HUES6 (cell line): Measurements from ENCODE around the gene ATG7.

Source experiments
- H3K27ac ChIP-seq: 2 replicates; pipeline ENCODE4 v1.7.0; 2013; ENCODE audit warnings: low read depth, mild to moderate bottlenecking, low read length, inconsistent platforms
- H3K27me3 ChIP-seq: 2 replicates; pipeline ENCODE4 v1.6.1; 2013; ENCODE audit warnings: low read length; ENCODE audit not compliant: control insufficient read depth, insufficient read depth
- H3K36me3 ChIP-seq: 2 replicates; pipeline ENCODE4 v1.6.1; 2013; ENCODE audit warnings: low read length; ENCODE audit not compliant: control insufficient read depth, insufficient read depth
- H3K4me1 ChIP-seq: 2 replicates; pipeline ENCODE4 v1.6.1; 2013; ENCODE audit warnings: low read length; ENCODE audit not compliant: control insufficient read depth, insufficient read depth
- H3K4me3 ChIP-seq: 2 replicates; pipeline ENCODE4 v1.5.1; 2013; ENCODE audit warnings: low read depth, low read length
- H3K9ac ChIP-seq: one replicate; pipeline ENCODE4 v1.6.1; 2013; ENCODE audit warnings: mild to moderate bottlenecking, low read length
- H3K9me3 ChIP-seq: 2 replicates; pipeline ENCODE4 v1.6.1; 2013; ENCODE audit warnings: low read depth, low read length; ENCODE audit not compliant: control insufficient read depth, insufficient read depth

The ATG7 gene

DNA sequence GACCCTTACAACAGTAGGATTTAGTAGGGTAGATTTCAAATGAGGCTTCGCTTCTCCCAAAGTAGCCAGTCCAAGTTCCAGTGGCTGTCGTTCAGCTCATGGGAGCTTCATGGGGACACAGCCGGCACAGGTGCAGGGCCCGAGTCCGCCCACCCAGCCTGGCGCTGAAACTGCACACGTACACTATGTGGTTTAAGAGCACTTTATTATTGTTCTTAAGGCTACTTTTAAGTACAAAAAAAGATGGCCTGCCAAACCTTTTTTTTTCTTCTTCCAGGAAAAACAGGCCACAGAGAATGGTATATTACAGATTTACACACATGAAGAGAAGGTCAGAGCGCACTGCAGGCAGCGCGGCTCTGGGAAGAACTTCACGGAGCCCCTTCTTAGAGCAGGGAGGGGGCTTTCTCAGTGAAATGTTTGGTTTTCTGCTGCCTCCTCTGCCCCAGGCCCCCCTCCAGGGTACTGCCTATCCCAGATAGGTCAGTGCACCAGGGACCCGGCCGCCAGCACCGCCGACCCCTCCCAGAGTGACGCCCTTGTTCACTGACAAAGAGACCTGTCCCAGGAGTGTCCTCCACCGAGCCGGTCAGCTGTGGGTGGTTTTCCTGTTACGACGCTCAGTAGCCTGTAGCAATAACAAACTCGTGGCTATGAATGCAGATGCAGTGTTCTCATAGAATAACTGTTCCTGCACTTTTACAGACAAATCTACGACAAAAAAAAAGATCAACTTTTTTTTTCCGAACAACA, 283.9 kb downstream of the ATG7 start:
- no peak overlapping the region for H3K27ac ChIP-seq

DNA sequence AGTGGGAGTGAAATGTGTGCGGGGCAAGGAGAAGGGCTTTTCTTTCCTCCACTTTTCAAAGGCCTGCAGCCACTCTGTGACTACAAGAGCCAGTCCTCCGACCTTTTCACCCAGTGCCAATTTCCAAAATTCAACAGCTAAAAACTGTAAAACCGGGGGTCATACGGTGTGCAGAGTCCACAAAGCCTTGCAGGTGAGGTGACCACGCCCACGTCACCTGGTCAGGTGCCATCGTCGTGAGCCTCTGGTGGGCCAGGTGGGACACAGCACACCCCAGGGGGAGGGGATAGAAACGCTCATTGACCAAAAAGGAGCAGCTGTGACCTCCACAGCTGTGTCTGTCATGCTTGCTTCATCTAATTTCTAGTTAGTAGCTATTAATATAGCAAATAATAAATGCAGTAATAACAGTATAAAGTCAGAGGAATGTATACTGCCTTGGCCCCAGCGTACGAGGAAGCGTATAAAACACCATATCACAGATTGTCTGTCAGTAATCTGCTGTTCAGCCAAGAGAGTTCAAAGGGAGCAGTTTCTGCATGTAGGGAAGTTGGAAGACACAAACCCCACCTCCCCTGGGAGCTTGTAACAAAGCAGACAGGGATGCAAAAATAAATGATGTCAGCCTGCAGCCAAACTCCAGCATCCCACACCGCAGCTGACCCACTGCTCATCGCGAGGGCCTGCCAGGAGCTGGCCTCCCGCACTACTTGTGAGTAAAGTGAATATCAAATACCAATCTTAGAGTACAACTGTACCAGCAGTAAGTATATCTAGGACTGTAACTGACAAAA, 284.9 kb downstream of the ATG7 start:
- no peak overlapping the region for H3K27ac ChIP-seq
- peaks cover 45% of the 10 kb centered on the region for H3K36me3 ChIP-seq
- H3K9ac ChIP-seq, result no peak overlapping the region
- H3K4me3 ChIP-seq, result no peak overlapping the region
- H3K27me3 ChIP-seq, result no peaks in the 10 kb centered on the region
- H3K9me3 ChIP-seq, result no peaks in the 10 kb centered on the region
- no peaks in the 10 kb centered on the region; the same call in 1 of the 2 replicates for H3K4me1 ChIP-seq

More for the DNA sequence above, 283.9 kb downstream of the ATG7 start:
- H3K4me3 ChIP-seq, result no peak overlapping the region
- H3K9ac ChIP-seq, result no peak overlapping the region
- no peaks in the 10 kb centered on the region for H3K27me3 ChIP-seq
- H3K9me3 ChIP-seq, result no peaks in the 10 kb centered on the region
- H3K36me3 ChIP-seq, result peaks cover 45% of the 10 kb centered on the region
- H3K4me1 ChIP-seq, result no peaks in the 10 kb centered on the region; the same call in 1 of the 2 replicates

DNA sequence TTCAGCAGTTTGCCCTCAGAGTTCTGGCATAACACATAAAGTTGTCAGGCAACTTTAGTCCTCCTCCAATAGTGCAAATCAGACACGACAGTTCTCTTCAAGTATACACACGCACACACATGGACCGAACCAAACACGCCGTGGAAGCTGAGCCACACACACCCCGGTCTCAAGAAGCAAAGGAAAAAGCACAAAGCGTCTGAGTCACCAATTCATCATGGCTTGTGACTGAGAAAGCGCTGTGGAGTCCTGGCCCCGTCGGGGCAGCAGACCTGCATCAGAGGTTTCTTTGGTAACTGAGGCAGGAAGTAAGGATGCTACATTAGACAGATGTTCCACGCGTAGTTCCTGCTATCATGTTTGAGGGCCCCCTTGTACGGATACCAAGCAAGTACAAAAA, 285.8 kb downstream of the ATG7 start:
- Histone ChIP-seq H3K4me1 (no peaks in the 10 kb centered on the region; the same call in 1 of the 2 replicates), H3K9me3 (no peaks in the 10 kb centered on the region), H3K4me3 (no peak overlapping the region), H3K27me3 (no peaks in the 10 kb centered on the region), H3K9ac (no peak overlapping the region), H3K36me3 (peaks cover 51% of the 10 kb centered on the region), H3K27ac (no peak overlapping the region)

DNA sequence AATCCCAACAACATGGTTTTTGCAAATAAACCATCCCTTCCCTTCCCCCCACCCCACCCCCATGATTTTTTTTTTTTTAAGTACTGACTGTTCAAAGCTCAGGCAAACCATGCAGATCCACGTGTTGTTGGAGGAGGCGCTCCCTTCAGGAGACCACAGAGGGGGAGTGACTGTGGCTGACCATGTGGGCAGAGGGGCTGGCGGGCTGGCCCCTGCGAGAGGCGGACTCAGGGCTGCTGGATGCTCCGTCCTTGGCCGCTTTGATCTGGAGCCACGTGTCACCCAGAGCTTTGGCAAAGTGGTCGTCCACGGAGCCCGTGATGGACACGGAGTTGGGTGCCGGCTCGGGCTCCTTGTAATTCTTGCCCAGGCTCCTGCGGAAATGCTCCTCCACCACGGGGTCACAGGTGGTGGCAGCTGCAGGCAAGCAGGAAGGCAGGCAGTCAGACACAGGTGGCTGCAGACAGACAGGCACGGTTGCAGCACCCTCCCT, 286.3 kb downstream of the ATG7 start:
- no peaks in the 10 kb centered on the region for H3K9me3 ChIP-seq
- H3K27ac ChIP-seq, result no peak overlapping the region
- no peaks in the 10 kb centered on the region for H3K27me3 ChIP-seq
- peaks cover 55% of the 10 kb centered on the region for H3K36me3 ChIP-seq
- H3K4me3 ChIP-seq, result no peak overlapping the region
- H3K4me1 ChIP-seq, result no peaks in the 10 kb centered on the region; the same call in 1 of the 2 replicates
- H3K9ac ChIP-seq, result no peak overlapping the region

DNA sequence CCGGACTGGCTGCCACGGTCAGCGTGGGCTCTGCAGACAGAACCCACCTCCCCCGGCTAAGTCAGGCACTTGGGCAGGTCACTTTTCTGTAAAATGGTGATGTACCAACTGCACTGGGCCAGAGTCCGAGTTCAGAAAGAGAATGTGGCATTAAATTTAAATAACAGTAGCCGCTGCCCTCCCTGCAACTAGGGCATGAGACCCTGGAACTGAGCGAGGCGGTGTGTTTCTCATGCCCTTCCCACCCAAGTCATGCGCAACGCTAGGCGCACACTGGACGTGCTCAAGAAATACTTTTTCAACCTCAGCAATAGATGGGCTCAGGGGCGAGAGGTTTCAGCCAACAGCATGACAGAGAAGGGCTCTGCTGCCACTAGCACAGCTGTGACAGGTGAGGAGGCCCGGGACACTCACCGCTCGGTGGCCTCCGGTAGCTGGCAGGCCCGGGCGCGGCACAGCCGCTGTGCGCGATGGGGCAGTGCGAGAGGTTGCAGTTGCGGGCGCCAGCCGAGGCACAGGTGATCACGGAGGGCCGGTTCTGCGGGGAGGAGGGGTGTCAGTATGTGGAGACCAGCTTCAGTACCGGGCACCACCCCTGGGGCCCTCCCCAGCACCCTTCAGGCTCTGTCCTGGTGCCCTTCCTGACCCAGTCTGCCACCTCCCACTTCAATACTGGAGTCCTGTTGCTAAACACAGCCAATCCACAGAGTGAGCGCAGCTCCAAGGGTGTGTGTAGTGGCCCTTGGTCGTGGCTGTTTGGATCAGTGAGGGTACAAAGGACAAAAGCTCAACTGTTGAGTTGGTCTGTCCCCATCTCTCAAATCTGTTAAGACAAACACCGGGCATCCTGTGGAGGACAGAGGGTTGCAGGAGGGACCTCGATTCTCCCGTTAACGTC, 287.0 kb downstream of the ATG7 start:
- no peaks in the 10 kb centered on the region for H3K9me3 ChIP-seq
- no peaks in the 10 kb centered on the region for H3K27me3 ChIP-seq
- H3K36me3 ChIP-seq, result peaks cover 62% of the 10 kb centered on the region
- H3K27ac ChIP-seq, result no peak overlapping the region
- no peaks in the 10 kb centered on the region; the same call in 1 of the 2 replicates for H3K4me1 ChIP-seq
- H3K9ac ChIP-seq, result no peak overlapping the region
- no peak overlapping the region for H3K4me3 ChIP-seq

DNA sequence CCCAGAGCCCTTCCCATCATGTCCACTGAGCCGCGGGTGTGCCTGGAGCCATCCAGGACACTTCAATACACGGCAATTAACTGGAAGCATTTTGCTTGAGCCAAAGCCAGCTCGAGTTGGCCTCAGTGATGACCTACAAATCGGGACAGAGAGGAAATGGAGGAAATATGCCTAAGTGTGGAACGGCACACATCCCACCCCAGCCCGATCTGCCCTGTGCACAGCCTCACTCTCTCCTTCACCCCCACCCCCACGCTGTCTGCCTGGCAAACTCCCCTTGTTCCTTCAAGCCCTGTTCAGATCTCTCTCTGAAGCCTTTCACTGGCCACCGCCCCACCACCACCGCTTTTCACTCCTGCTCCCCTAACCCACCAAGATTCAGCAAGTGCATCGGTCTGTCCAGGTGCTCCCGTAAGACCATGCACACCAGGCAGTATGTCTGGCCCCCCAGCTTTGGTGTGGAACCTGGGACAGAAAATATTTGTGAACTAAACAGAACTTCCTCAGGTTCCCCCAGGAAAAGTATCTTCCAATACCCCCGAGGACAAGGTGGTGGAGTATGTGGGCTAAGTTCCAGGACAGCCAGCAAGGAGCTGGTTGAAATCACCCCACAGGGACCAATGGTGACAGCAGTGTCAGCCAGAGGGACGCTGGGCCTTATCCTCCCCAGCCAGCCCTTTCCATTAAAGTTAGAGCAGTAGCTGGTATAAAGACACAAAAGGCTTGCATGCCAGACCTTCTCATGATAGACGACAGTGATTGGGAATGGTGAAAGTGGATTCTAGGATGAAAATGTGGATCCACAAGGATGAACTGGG, 287.8 kb downstream of the ATG7 start:
- H3K4me3 ChIP-seq, result no peak overlapping the region
- H3K27me3 ChIP-seq, result no peaks in the 10 kb centered on the region
- no peaks in the 10 kb centered on the region; the same call in 1 of the 2 replicates for H3K4me1 ChIP-seq
- H3K27ac ChIP-seq, result no peak overlapping the region; the same call in 1 of the 2 replicates
- H3K9me3 ChIP-seq, result no peaks in the 10 kb centered on the region
- no peak overlapping the region for H3K9ac ChIP-seq
- peaks cover 54% of the 10 kb centered on the region for H3K36me3 ChIP-seq

DNA sequence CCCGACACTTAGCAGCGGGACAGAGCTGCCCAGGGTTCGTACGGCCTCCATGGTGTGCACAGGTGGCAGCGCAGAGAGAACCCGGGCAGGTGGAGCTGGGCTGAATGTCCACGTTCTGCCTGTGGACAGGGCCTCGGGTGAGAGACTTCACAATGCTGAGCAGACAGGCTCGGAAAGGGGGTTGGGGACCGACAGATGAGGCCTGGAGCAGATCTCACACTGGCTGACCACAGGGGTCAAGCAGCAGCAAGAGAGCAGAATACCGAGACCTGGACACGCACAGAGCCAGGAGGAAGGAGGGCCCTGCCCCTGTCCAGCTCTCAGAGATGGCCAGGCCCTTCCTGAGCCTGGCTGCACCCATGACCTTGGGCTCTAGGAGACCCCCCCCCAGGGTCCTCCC, 288.5 kb downstream of the ATG7 start:
- H3K9me3 ChIP-seq, result no peaks in the 10 kb centered on the region
- peaks cover 54% of the 10 kb centered on the region for H3K36me3 ChIP-seq
- no peak overlapping the region for H3K9ac ChIP-seq
- H3K27me3 ChIP-seq, result no peaks in the 10 kb centered on the region
- no peak overlapping the region for H3K27ac ChIP-seq
- H3K4me1 ChIP-seq, result no peaks in the 10 kb centered on the region; the same call in 1 of the 2 replicates
- no peak overlapping the region for H3K4me3 ChIP-seq

DNA sequence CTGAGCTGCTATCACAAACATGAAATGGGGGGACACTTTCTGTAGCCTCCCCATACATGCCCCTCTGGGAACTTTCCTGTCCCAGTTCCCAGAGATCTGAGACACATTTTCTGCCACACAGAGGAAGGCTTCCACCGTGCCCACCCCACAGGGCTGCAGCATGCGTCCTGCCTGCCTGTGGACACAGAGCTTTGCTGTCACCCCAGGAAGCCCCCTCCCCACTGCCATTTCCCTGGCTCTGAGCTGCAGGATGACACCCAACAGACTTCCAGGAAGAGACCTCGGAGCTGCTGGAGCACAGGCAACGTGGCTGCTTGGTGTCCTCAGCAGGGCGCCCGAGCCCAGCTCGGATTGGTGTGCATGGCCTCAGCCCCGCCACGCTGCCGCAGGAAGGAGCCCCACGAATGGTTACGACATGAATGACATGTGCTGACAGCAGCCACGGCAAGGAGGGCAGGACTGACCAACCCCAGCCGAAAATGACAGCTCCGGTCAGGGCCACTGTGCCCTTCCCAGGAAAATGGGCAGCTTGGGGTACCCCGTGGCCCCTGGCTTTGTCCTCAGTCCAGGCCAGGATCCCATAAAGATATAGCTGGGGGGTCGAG, 290.2 kb downstream of the ATG7 start:
- Histone ChIP-seq H3K36me3 (peaks cover 55% of the 10 kb centered on the region), H3K4me1 (no peaks in the 10 kb centered on the region; the same call in 1 of the 2 replicates), H3K27me3 (no peaks in the 10 kb centered on the region), H3K9me3 (no peaks in the 10 kb centered on the region), H3K4me3 (no peak overlapping the region), H3K9ac (no peak overlapping the region), H3K27ac (no peak overlapping the region)

DNA sequence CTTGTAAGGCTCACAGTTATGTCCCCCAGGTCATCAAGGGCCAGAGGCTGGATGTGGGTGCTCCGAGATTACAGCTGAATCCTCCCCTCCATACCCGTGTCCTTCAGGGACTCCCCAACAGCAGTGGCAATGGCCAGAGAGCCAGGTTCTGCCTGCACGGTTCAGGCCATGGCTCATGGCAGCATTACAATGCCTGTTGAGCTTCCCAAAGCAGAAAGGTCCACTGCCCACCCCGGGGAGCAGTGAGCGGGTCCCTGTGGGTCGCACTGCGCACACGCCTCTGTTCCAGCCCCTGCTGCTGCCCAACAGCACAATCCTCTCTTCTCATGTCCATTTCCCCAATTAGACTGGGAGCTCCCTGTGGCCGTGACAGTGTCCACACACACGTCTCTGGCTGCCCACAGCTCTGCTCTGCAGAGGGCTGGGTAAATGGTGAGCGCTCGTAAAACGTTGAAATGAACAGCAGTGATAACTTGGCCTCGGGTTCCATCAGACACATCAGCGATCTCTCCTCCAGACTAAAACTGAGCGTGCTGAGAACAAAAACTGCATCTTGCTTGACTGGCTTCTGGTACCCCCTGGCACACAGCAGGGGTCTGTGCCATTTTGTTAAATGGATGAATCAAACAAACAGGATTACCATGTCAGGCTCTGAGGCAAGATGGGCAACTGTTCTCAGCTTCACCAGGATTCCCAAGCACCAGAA, 291.1 kb downstream of the ATG7 start:
- Histone ChIP-seq H3K27me3 (no peaks in the 10 kb centered on the region), H3K9me3 (no peaks in the 10 kb centered on the region), H3K27ac (no peak overlapping the region), H3K9ac (no peak overlapping the region), H3K4me3 (no peak overlapping the region), H3K36me3 (peaks cover 47% of the 10 kb centered on the region), H3K4me1 (no peaks in the 10 kb centered on the region; the same call in 1 of the 2 replicates)
